Measurements from ENCODE around the gene C19orf67. TPM values are rescaled to one million over a fixed set of nuclear protein-coding genes. Genes with fewer than 3 reads are reported as not detected.

C19orf67 gene
- polyA plus RNA-seq, 1 donor (not counting 4 experiments of a cell fraction or from before 2014, with no cell fraction given), result not detected

GRCh38 chr19:14061081-14061749 is 24.4 kb downstream of the C19orf67 start:
- Histone ChIP-seq H3K36me3 (ENCODE audit: control insufficient read depth in 2 of 2, extremely low read depth in 1 of 2, insufficient read depth in 2 of 2, low read length in 2 of 2) (no peaks in the 10 kb centered on the region), H3K4me2 (ENCODE audit: control insufficient read depth, extremely low read depth, insufficient read depth, low read depth, low read length) (no peak overlapping the region), H4K20me1 (ENCODE audit: control insufficient read depth, extremely low read depth, insufficient read depth, low read length) (no peaks in the 10 kb centered on the region), H3K4me1 (ENCODE audit: control insufficient read depth, extremely low read depth, insufficient read depth, low read length) (no peaks in the 10 kb centered on the region), H3K27ac (ENCODE audit: control insufficient read depth, insufficient read depth, low read length) (no peak overlapping the region), H3K4me3 (ENCODE audit: control insufficient read depth in 2 of 3, extremely low read depth in 1 of 3, insufficient read depth in 2 of 3, low read depth in 1 of 3, low read length in 3 of 3) (no peak overlapping the region), H3K9ac (ENCODE audit: control insufficient read depth, extremely low read depth, insufficient read depth, low read length) (no peak overlapping the region), H2AFZ (ENCODE audit: control insufficient read depth, low read length) (no peak overlapping the region), H3K79me2 (ENCODE audit: control insufficient read depth, insufficient read depth, low read length) (no peaks in the 10 kb centered on the region), H3K27me3 (ENCODE audit: control insufficient read depth, extremely low read depth, insufficient read depth, low read length) (peaks cover 38% of the 10 kb centered on the region), H3K9me3 (ENCODE audit: control insufficient read depth, low read depth, low read length) (no peaks in the 10 kb centered on the region), H3K9me1 (ENCODE audit: control insufficient read depth, extremely low read depth, insufficient read depth, low read length) (no peaks in the 10 kb centered on the region)
- FAIRE-seq (no peak), DNase-seq (ENCODE audit: low read depth, low spot score) (no peak)
- TF ChIP-seq CTCF (optimal IDR thresholded peaks at IDR 0.05 in 1 of 3, IDR thresholded peaks at IDR 0.05 in 1 of 3, conservative IDR thresholded peaks at IDR 0.05 in 1 of 3; ENCODE audit: extremely low read depth in 1 of 3, insufficient read depth in 2 of 3, low read length in 3 of 3) (no peak), EZH2 (IDR thresholded peaks at IDR 0.05; ENCODE audit: low read length) (no peak)
- dilution Hi-C loops (cut with MboI; ENCODE audit: extremely low pct_ligation_motif_present, low sequenced_read_pairs), result no loop called here

- no peak for DNase-seq (ENCODE audit: low read depth, low spot score)
- Histone ChIP-seq H3K27ac (ENCODE audit: control insufficient read depth, insufficient read depth, low read length) (no peak overlapping the region), H3K4me2 (ENCODE audit: control insufficient read depth, extremely low read depth, insufficient read depth, low read depth, low read length) (no peak overlapping the region), H3K79me2 (ENCODE audit: control insufficient read depth, insufficient read depth, low read length) (no peaks in the 10 kb centered on the region), H2AFZ (ENCODE audit: control insufficient read depth, low read length) (no peak overlapping the region), H3K9me1 (ENCODE audit: control insufficient read depth, extremely low read depth, insufficient read depth, low read length) (no peaks in the 10 kb centered on the region), H3K36me3 (ENCODE audit: control insufficient read depth in 2 of 2, extremely low read depth in 1 of 2, insufficient read depth in 2 of 2, low read length in 2 of 2) (no peaks in the 10 kb centered on the region), H3K27me3 (ENCODE audit: control insufficient read depth, extremely low read depth, insufficient read depth, low read length) (peaks cover 39% of the 10 kb centered on the region), H4K20me1 (ENCODE audit: control insufficient read depth, extremely low read depth, insufficient read depth, low read length) (no peaks in the 10 kb centered on the region), H3K9me3 (ENCODE audit: control insufficient read depth, low read depth, low read length) (no peaks in the 10 kb centered on the region), H3K4me1 (ENCODE audit: control insufficient read depth, extremely low read depth, insufficient read depth, low read length) (no peaks in the 10 kb centered on the region), H3K4me3 (ENCODE audit: control insufficient read depth in 2 of 3, extremely low read depth in 1 of 3, insufficient read depth in 2 of 3, low read depth in 1 of 3, low read length in 3 of 3) (no peak overlapping the region), H3K9ac (ENCODE audit: control insufficient read depth, extremely low read depth, insufficient read depth, low read length) (no peak overlapping the region)
- dilution Hi-C loops (cut with MboI; ENCODE audit: extremely low pct_ligation_motif_present, low sequenced_read_pairs), result no loop called here
- FAIRE-seq, result no peak
- TF ChIP-seq EZH2 (IDR thresholded peaks at IDR 0.05; ENCODE audit: low read length), result no peak
- TF ChIP-seq CTCF (optimal IDR thresholded peaks at IDR 0.05 in 1 of 3, IDR thresholded peaks at IDR 0.05 in 1 of 3, conservative IDR thresholded peaks at IDR 0.05 in 1 of 3; ENCODE audit: extremely low read depth in 1 of 3, insufficient read depth in 2 of 3, low read length in 3 of 3), result no peak
Measured at GRCh38 chr19:14059652-14060155, 25.9 kb downstream of the C19orf67 start.

All from keratinocyte (primary cell).